ENCODE data around the gene LY86. TPM values are rescaled to one million over a fixed set of nuclear protein-coding genes. Genes with fewer than 3 reads are reported as not detected.

The LY86 gene
- total RNA-seq, 4 donors from 2014 or later: 1.2 to 2.8 TPM; not detected in 2

- TF ChIP-seq POLR2A (IDR thresholded peaks at IDR 0.05) (no peak), CTCF (IDR thresholded peaks at IDR 0.05) (no peak)
- no peaks in the 10 kb centered on the region for H3K27me3 ChIP-seq
- H3K4me1 ChIP-seq: no peaks in the 10 kb centered on the region
- DNase-seq: no peak
- no peak overlapping the region for H3K4me3 ChIP-seq (replicated peaks in 1 of 3)
- H3K36me3 ChIP-seq: no peaks in the 10 kb centered on the region
- no peak overlapping the region for H3K27ac ChIP-seq
- no peaks in the 10 kb centered on the region for H3K9me3 ChIP-seq
- intact Hi-C loops (cut with DNase I): no loop called here
- WGBS, 2 donors: 83 to 92% methylated on average over 5 of the region's 5 CpGs
These were observed 24.4 kb upstream of the LY86 start for GRCh38 chr6:6564154-6564553.

GRCh38 chr6:6565069-6565468, 23.5 kb upstream of the LY86 start:
- intact Hi-C loops (cut with DNase I): no loop called here
- H3K4me1 ChIP-seq: no peaks in the 10 kb centered on the region
- no peak overlapping the region for H3K27ac ChIP-seq
- no peaks in the 10 kb centered on the region for H3K27me3 ChIP-seq
- H3K4me3 ChIP-seq (replicated peaks in 1 of 3): no peak overlapping the region
- no peak for TF ChIP-seq CTCF (IDR thresholded peaks at IDR 0.05)
- TF ChIP-seq POLR2A (IDR thresholded peaks at IDR 0.05): no peak
- DNase-seq: no peak
- H3K9me3 ChIP-seq: no peaks in the 10 kb centered on the region
- WGBS, 2 donors: 84 to 89% methylated on average over 4 of the region's 4 CpGs
- H3K36me3 ChIP-seq: no peaks in the 10 kb centered on the region

- no peak overlapping the region for H3K4me3 ChIP-seq (replicated peaks in 1 of 3)
- DNase-seq: no peak
- no peak overlapping the region for H3K27ac ChIP-seq
- no peaks in the 10 kb centered on the region for H3K9me3 ChIP-seq
- intact Hi-C loops (cut with DNase I): no loop called here
- no peak for TF ChIP-seq POLR2A (IDR thresholded peaks at IDR 0.05)
- no peak for TF ChIP-seq CTCF (IDR thresholded peaks at IDR 0.05)
- H3K36me3 ChIP-seq: no peaks in the 10 kb centered on the region
- WGBS, 2 donors: 94 to 98% methylated on average over 3 of the region's 3 CpGs
- H3K4me1 ChIP-seq: no peaks in the 10 kb centered on the region
- H3K27me3 ChIP-seq: no peaks in the 10 kb centered on the region
These were observed 23.0 kb upstream of the LY86 start for GRCh38 chr6:6565488-6565887.

GRCh38 chr6:6566766-6567165, 21.8 kb upstream of the LY86 start:
- TF ChIP-seq POLR2A (IDR thresholded peaks at IDR 0.05) (no peak), CTCF (IDR thresholded peaks at IDR 0.05) (no peak)
- DNase-seq: peak in 1 of 2 donors; percentile 50
- intact Hi-C loops (cut with DNase I): no loop called here
- Histone ChIP-seq H3K9me3 (no peaks in the 10 kb centered on the region), H3K27ac (no peak overlapping the region), H3K36me3 (no peaks in the 10 kb centered on the region), H3K4me3 (replicated peaks in 1 of 3) (no peak overlapping the region), H3K27me3 (no peaks in the 10 kb centered on the region), H3K4me1 (no peaks in the 10 kb centered on the region)
- WGBS, 2 donors: 51 to 81% methylated on average over 3 to 4 of the region's 4 CpGs

- Histone ChIP-seq H3K4me3 (replicated peaks in 1 of 3) (no peak overlapping the region), H3K27me3 (no peaks in the 10 kb centered on the region), H3K36me3 (no peaks in the 10 kb centered on the region), H3K27ac (no peak overlapping the region), H3K9me3 (no peaks in the 10 kb centered on the region), H3K4me1 (no peaks in the 10 kb centered on the region)
- intact Hi-C loops (cut with DNase I): no loop called here
- DNase-seq: no peak
- no peak for TF ChIP-seq CTCF (IDR thresholded peaks at IDR 0.05)
- TF ChIP-seq POLR2A (IDR thresholded peaks at IDR 0.05): no peak
- 71 to 74% methylated on average over 13 of the region's 13 CpGs for WGBS, 2 donors
These were observed 19.3 kb upstream of the LY86 start for GRCh38 chr6:6569096-6569810.

Data from thyroid gland (tissue), 4 donors.